GM18868 (cell line): Measurements from ENCODE around the gene IFRD1.
"Not testable (repeated sequence)": the region's sequence is repeated elsewhere in the genome, so short reads cannot be mapped to it uniquely, and the experiment has no call there.

Source experiments
- ATAC-seq: cut with Tn5 transposase; IDR thresholded peaks from one replicate; pipeline ENCODE4 v1.9.1; 2021; ENCODE audit warnings: mild to moderate bottlenecking, moderate library complexity; ENCODE audit not compliant: unreplicated experiment

Gene IFRD1

DNA sequence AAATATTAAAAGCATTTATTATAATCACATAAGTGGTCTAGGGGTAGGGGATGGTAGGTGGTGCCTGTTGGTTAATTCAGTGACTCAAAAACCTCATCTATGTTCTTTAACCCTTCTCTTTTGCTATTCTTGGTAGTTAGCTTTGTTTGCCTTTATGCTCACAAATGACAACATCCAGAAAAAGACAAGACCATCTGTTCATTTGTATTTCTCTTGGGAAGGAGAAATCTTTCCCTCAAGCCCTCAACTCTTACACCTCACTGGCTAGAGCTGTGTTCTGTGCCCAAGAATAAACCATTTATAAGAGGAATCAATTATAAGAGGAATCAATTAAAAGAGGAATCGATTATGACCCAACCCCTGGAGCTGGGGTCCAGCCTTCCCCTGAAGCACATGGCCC, 10.8 kb upstream of the IFRD1 start:
- no peak for ATAC-seq

DNA sequence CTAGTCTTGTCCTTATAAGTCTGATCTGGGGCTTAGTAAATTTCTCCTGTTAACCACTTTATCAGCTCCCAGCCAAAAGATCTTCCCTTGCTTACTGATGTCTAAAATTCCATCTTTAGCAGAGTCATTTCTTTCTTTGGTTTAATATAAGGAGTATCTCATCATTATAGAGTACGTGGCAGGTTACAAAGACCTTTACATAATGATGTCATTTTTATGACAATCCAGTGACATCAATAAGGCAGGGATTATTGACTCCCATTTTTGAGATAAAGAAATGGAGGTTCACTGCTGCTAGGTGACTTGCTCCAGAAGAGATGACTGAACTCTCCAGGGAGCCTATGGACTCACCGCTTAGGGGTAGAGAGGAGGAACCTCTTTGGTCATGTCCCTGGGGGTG, 8.1 kb upstream of the IFRD1 start:
- no peak for ATAC-seq

DNA sequence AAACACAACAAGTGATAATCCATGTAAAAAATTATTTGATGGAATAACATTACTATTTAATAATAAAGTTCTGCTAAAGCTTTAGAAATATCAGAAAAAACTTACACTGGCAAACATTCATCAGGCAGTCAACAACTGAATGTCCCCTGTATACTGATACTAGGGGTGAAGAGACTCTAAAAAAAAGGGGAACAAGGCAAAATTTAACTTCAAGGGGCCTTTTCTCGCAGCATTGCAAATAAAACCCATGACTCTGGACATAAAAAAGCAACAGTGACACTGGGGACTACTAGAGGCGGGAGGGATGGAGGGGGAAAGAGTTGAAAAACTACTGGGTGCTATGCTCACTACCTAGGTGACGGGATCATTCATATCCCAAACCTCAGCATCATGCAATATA, 5.8 kb upstream of the IFRD1 start:
- ATAC-seq, result no peak

DNA sequence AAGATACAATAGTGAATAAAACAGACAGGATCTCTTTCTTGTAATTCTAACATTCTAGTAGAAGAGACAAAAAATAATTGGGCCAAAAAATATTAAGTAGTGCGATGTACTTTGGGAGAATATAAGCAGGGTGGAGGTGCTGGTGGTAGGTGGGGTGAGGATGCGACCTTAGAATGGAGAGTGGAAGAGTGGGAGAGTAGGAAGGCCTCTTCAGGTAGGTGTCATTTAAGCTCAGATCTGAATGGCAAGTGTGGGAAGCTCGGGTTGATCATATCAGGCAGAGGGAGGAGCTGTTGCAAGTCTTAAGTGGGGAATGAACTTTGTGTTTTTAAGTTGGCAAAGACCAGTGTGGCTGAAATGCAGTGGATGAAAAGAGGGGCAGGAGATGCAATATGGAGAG, 3.8 kb upstream of the IFRD1 start:
- ATAC-seq, result no peak

DNA sequence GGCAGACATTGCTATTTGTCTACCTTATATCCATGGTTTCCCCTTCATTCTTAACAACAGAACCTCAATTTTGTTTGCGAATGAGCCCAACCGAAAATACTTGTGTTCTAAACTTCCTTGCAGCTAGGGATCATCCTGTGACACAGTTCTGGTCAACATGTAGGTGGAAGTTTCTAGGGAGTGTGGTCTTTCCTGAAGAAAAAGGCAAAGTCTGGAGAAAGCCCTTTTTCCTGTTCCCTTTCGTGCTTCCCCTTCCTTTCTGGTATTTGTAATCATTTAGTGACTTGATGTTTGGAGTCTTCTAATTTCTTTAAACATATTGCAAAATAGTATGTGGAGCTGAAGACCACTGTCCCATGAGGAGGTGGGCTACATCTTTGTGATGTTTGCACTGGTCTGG, 2.9 kb upstream of the IFRD1 start:
- no peak for ATAC-seq

DNA sequence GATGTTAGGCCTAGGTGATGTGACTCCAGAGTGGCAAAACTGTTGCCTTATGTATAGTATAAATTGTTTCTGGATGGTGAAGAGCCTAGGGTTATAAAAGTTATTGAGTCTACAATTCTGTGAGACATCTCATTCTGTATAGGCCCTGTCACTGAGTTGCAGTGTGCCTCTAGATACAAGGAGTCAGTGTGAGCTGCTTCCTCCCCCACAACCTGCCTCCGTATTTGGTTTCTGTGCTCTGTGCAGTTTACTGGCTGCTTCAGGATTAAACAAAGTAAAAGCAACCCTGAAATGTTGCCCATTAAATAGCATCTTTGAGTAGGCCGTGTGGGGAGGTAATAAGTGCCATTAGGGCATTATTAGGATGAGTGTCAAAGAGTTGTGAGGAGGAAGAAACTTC, 1.9 kb upstream of the IFRD1 start:
- no peak for ATAC-seq

DNA sequence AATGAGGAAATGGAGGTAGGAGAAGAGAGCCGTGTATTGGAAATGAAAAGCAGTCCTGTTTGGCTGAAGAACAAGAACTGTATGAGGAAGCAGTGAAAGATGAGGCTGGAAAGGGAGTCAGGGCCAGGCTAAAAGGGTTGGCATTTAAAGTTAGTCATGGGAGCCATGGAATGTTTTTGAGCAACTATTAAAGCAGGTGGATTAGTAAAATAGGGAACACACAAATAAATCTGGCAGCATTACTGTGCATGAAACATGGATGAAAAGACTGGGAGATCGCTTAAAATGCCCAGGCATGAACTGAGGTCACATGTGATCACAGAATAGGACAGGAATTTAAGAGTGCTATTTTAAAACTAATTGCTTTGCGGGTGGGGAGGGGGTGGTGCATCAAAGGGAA, 1.4 kb upstream of the IFRD1 start:
- no peak for ATAC-seq

DNA sequence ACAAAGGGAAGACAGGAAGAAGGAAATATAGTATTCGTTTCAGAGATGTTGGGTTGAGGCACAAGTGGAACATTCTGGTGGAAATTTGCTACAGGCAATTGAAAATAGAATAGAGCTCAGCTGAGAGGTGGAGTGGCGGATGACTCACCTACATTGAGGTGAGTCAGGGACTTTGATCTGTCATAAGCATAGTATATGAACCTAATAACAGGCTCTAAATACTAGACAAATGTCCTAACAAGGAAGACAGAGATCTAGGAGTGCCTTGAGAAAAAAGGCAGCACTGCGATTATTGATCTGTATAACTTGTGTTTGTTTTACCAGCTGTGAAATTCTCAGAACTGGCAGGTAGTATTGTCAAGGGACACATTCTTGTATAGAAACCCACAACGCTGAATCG, 907 bp upstream of the IFRD1 start:
- no peak for ATAC-seq

DNA sequence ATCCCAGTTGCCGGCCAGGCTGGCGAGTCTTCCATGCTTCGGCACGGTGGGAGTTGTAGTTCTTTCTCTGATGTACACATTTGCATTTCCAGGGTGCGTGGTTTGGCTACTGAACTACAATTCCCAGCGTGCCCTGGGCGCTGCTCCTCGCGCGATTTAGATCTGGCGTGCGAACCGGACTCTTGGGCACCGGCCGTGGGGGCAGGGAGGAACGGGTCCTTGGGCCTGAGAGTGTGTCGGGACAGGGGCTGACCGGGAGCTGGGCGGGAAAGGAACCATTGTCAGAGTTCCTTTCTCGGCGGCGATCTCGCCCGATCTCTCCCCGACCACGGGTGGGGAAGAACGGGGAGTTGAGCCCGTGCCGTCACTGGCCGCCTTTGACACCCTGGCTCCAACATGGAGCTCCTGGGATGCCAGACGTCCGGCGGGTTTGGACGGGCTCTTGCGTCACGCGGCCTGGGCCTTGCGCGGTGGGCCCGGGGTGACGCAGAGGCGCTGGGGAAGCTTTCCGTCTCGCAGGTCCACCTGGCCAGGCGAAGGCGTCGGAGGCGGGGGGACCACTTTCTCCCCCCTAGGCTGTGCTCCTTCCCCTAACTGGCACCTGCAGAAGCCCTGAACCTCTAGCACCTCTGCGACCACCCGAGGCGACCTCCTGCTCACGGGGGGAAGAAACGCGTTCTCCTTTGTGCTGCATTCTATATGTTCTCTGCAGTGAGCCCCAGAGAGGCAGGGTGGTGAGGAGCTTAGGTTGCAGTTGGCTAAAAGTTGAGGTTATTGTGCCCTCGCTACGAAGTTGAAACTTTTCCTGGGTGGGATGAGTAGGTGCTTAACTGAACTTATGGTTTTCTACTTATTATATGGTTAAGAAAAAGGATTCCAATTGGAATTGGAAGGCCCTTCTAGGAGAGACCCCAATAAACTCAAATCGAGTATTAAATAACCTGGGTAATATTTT, 824 bp downstream of the IFRD1 start:
- ATAC-seq, result peak; percentile 79

DNA sequence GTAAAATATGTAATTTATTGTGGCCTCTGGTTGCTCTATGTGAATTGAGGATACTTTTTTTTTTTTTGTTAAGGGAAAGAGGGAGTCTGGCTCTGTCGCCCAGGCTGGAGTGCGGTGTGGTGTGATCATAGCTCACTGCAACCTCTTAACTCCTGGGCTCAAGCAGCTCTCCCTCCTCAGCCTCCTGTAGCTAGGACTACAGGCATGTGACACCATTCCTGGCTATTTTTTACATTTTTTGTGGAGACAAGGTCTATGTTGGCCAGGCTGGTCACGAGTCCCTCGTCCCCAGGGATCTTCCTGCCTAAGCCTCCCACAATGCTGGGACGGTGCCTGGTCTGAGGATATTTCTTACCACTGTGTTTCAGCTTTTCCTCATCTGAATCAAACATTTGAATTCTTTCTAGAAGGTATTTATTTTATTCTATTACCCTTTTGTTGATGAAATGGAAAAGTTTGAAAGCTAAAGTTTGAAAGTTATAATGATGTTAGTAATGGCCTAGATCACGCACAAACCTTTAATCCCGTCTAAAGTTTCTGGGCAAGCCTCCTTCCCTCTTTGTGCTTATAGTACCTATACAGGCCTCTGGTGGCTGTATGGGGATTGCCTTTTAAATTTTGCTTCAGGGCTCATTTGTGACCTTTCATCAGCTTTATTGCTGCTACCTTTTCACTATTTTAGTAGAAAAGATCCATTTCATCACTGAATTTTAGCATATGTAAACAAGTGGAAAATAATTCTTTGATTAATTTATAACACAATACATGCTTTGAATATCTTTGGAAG, 2.0 kb downstream of the IFRD1 start:
- ATAC-seq, result no peak

DNA sequence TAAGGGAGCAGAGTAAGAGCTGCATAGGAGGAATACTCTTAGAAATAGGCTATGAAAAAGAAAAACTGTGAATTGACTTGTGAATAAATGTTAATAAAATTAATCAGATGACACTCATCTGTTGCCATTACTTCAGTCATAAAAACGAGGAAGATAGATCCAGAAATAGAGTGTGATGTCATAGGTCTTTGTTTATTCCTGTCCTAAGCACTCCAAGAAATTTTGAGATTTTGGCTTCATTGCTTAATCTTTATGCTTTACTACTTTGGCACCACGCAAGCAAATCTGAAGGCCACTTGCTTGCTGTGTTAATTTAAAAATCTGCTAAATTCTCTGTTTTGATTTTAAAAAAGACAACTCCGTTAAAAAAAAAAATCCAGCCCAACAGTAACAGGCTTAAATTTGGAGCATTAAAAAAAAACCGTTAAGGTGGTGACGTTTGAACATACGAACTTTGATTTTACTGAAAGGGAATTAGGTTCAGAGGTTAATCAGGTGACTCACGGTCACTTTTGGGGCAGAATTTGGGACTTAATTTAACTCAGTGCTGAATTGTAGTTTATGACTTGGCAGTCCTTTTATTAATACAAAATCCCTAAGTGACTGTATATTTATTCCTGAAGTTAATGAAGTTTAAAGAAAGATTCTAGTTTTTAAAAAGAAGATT, 3.4 kb downstream of the IFRD1 start:
- ATAC-seq, result no peak

DNA sequence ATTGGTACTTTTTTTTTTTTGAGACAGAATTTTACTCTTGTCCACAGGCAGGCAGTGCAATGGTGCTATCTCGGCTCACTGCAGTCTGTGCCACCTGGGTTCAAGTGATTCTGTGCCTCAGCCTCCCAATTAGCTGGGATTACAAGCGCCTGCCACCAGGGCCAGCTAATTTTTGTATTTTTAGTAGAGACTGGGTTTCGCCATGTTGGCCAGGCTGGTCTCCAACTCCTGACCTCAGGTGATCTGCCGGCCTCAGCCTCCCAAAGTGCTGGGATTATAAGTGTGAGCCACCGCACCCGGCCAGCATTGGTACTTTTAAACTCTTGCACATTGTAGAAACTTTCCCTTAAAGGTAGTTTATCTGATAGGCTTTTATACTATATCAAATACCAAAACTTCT, 3.9 kb downstream of the IFRD1 start:
- ATAC-seq, result not testable (repeated sequence)

DNA sequence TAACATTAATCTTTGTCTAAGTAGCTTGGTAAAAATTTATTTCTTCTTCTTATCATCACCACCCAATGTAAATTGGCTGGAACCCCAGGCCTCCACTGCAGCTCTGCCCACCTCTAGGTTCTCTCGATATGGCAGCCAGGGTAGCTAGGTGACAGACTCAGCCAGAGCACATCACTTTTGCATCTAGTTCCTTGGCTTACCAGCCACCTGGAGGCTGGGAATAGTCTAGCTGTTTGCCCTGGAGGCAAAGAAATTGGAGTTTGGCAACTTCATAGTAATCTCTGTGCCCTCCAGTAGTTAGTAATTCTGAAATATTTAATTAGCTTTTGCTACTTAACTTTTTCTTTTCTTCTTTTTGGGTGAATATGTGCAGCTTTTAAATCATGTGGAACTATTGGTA, 9.4 kb downstream of the IFRD1 start:
- no peak for ATAC-seq

DNA sequence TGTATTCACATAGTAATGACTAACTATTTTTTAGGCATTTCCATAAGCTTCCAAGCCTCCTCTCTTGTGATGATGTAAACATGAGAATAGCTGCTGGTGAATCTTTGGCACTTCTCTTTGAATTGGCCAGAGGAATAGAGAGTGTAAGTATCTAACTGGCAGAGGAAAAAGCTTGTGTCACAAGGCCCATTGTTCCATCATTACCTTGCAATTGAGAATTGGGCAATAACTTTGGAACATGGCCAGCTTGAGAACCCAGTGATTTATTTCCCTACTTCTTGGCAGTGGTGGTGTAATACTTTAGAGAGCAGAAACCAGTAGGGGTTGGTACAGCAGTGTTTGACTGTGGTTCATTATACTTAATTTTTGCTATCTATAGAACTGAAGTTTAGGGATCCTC, 12.0 kb downstream of the IFRD1 start:
- ATAC-seq, result no peak

DNA sequence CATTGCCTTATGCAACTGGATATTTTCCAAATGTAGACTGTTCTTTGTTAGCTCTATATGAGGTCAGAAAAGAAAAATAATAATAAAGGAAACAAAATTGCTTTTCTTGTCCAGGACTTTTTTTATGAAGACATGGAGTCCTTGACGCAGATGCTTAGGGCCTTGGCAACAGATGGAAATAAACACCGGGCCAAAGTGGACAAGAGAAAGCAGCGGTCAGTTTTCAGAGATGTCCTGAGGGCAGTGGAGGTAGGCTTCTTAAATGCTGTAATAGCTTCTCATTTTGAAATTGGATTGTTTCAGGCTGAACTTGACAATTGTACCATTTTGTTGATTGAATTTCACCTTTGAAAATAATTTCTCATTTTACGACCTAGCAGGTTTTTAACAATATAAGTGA, 17.6 kb downstream of the IFRD1 start:
- ATAC-seq, result no peak

DNA sequence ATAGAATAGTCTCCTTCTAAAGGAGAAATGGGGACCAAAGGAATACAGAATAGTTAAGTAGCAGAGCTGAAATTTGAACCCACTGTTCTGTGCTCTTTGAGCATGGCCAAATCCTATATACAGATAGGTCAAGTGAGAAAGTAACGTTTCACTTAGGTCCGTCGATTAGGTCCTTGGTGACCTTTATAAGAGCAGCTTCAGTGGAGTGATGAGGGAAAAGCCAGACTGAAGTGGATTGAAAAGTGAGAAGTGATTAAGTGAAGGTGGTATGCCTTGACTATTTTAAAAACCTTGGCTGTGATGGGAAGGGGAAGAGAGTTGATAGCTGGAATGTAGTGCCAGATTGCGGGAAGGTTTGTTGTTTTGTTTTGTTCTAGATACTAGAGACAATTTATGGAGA, 19.9 kb downstream of the IFRD1 start:
- ATAC-seq, result no peak

DNA sequence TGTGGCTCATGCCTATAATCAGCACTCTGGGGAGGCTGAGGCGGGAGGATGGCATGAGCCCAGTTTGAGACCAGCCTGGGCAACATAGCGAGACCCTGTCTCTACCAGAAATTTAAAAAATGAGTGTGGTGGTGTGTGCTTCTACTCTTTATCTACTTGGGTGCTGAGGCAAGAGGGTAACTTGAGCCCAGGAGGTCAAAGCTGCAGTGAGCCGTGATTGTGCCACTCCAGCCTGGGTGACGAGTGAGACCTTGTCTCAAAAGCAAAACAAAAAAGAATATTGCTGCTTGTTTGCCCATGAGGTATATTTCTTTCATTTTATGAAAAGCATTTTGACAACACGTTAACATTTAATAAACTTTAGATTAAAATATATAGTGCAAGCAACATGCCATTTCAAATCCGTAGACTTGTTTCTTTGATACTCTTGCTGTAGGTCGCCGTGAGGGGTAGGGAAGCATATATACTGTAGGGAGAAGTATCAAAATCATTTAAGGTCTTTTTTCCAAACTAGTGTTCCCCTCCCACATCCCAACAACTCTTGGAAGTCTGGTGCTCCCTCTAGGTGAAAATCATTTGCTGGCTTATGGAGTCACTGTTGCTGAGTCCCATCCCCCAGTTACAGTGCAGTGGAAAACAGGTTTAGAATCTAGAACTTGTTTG, 26.3 kb downstream of the IFRD1 start:
- ATAC-seq, result no peak

DNA sequence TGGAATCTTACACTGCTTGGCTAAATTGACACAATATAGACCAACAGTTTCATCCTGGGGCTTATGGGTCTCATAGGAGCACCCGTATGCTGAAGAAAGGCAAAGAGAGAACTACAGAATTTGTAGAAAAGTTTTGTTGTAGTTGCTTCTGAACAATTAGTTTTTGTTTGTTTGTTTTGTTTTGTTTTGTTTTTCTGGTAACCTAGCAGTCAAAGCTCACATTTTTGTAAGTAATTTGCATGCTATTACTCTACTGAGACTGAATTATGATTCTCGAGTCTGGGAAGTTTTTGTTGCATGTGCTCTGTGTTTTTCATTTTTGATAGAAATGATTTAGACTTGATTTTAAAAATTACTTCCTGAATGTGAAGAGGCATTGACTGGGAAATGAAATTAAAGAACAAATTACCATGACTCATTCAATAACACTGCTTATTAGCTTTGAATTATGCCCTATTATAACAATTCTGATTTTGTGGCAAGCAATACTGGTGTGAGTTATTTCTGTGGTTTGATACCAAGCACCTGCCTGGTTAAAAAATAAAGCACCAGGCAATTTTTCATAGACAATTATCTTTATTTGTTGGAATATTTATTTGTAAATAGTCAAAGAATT, 31.0 kb downstream of the IFRD1 start:
- no peak for ATAC-seq

DNA sequence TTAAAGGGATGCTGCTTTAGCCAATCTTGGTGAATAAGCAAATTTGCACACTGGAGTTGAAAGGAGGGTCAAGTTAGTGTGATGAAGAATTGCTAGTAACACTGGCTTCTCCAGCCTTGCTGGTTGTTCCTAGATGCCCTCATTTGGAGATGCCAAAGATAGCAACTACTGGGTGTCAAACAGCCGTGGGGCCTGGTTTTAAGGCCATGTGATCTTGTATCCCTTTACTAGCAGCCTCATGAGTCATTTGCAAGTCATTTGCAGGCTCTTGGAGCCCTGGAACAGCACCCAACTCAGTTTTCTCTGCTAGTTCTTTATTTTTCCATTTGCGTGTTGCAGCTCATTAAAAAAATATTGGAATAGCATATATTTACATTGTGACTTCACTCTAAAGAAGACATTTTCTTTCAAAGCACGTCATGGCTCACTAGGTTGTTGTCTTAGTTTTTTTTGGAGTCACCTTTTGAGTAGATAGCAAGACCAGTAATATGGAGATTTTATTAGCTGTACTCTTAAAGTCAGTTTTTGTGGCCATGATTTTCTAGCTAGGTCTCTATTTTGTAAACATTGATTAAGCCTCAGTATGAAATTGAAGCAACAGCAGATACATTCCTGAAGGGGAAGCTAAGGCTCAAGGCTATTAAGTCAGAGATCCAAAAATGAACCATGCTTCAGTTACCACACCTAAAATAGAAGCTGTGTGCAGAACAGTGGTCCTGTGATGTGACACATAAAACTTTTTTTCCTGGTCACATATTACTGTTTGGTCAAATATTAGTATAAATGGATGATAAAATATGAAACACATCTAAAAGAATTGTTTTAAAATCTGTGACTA, 31.8 kb downstream of the IFRD1 start:
- peak; percentile 42 for ATAC-seq

DNA sequence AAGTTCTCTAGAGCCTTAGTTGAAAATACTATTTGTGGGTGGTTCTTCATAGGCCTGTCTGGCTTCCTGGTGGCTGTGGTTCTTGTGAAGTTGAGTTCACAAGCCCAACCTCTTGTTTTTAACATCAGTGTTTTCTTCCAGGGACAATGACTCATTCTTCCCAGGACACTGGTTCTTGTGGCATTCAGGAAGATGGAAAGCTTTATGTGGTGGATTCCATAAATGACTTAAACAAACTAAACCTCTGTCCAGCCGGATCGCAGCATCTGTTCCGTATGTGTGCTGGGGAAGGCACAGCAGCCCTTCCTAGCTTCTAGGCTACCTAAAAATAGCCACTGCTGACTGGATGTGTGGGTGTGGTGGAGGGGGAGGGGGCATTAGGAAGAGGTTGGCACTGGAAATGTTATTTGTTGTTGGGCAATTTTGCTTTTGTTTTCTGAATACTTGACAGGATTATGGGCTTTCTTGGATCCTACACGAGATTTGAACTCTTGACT, 34.5 kb downstream of the IFRD1 start:
- no peak for ATAC-seq
